PC-9 (cell line): ENCODE measurements around the gene WNT7A.

ENCODE experiments used
- CTCF ChIP-seq: fragments of 200-600 bp; sonication (generic); conservative IDR thresholded peaks from 2 replicates; pipeline ENCODE4 v1.6.1; 2017; ENCODE audit warnings: mixed run types, antibody characterized with exemption, mild to moderate bottlenecking, moderate library complexity
- EZH2 ChIP-seq: fragments of 200-600 bp; sonication (generic); IDR thresholded peaks from 2 replicates; pipeline ENCODE4 v1.8.0; 2017; ENCODE audit warnings: antibody characterized with exemption, low read depth

DNA sequence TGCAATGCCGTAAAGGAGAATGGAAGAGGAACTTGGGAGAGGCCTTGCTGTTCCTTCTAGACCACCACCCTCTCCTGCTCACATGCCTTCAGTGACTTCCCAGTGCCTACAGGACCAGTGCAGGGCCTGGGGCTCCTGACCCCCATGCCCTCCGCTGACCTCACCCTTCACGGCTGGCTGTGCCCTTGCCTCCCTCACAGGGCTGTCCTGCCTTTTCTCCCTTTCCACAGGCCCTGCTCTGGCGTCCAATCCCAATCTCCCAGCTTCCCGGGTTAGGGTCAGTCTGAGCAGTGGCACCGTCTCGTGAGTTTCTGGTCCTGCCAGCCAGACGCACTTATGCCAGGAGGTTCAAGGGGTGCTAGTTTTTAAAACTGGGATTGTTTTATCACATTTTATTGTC lies 110.4 kb downstream of the WNT7A start:
- TF ChIP-seq EZH2 (no peak), CTCF (no peak)
